Left forelimb (tissue), 1 donor: Measurements from ENCODE around the gene RCCD1.
"Not testable (repeated sequence)": the region's sequence is repeated elsewhere in the genome, so short reads cannot be mapped to it uniquely, and the experiment has no call there.

Source experiments
- DNase-seq: peaks from one replicate; pipeline ENCODE4 v3.0.0-alpha.2; 2018; ENCODE audit warnings: low spot score

The RCCD1 gene, protein sequence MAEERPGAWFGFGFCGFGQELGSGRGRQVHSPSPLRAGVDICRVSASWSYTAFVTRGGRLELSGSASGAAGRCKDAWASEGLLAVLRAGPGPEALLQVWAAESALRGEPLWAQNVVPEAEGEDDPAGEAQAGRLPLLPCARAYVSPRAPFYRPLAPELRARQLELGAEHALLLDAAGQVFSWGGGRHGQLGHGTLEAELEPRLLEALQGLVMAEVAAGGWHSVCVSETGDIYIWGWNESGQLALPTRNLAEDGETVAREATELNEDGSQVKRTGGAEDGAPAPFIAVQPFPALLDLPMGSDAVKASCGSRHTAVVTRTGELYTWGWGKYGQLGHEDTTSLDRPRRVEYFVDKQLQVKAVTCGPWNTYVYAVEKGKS

DNA sequence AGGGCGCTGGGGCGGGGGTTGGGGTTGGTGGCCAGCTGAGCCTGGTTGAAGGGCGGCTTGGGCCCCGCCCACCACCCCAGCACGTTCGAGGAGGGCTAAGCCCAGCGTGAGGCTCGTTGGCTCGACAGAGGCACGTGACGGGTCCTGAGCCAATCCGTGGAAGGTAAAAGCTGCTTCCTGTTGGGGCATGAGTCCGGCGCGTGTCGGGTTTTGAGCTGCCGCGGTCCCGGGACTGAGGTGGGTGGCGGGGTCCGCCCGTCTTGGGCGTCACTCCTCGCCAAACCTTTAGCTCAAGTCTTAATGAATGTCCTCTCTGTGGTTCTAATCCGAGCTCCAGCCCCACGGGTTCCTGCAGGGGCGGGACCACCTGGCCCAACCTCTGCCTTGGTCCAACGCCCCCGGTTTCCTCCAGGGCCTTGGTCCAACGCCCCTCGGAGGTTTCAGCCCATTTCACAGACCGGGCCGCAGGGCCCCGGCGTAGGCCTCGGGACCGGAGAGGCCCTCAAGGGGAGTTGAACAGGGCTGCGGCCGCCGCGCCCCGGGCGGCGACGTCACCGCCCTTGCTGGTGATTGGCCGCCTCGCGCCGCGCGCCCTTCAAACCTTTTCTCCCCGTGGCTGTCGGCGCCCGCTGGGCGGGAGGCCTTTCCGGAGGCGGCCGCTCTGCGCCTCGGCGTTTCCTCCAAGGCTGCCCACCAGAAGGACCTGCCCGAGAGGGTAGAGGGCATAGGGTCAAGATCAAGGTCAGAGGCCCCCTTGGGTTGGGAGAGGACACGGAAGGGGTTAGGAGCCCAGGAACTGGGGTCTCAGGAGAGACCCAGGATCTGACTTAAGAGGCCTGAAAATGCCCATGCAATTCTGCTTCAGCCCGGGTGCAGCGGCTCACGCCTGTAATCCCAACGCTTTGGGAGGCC is at the start of gene RCCD1:
Gene RCCD1, plus strand, starts transcription at position 173 of the 912 bp plus-strand sequence. CDS start 1,851 bp downstream, outside the sequence.
- peak; percentile 95 for DNase-seq

DNA sequence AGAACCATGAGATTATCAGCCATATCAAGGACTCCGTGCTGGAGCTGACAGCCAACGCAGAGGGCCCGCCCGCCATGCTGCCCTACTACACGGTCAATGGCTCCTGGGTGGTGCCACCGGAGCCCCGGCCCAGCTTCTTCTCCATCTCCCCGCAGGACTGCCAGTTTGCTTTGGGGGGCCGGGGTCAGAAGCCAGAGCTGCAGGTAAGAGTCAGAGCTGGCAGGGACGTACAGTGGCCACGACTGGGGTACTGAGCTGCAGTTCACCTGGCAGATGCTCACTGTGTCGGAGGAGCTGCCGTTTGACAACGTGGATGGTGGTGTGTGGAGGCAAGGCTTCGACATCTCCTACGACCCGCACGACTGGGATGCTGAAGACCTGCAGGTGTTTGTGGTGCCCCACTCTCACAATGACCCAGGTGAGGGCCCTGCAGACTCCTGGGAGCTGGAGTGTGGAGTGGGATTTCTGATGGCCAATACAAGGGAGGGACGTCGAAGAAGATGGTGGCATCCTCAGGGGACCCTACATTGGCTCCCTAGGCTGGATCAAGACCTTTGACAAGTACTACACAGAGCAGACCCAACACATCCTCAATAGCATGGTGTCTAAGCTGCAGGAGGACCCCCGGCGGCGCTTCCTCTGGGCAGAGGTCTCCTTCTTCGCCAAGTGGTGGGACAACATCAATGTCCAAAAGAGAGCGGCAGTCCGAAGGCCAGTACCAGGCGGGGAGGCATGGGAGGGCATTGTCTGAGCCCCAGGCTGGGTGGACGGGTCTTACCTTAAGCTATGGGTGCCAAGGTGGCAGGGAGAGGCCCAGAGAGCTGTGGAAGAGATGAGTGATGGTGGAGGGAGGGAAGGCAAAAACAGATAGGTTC is 49.1 kb upstream of the RCCD1 start:
- DNase-seq: no peak

DNA sequence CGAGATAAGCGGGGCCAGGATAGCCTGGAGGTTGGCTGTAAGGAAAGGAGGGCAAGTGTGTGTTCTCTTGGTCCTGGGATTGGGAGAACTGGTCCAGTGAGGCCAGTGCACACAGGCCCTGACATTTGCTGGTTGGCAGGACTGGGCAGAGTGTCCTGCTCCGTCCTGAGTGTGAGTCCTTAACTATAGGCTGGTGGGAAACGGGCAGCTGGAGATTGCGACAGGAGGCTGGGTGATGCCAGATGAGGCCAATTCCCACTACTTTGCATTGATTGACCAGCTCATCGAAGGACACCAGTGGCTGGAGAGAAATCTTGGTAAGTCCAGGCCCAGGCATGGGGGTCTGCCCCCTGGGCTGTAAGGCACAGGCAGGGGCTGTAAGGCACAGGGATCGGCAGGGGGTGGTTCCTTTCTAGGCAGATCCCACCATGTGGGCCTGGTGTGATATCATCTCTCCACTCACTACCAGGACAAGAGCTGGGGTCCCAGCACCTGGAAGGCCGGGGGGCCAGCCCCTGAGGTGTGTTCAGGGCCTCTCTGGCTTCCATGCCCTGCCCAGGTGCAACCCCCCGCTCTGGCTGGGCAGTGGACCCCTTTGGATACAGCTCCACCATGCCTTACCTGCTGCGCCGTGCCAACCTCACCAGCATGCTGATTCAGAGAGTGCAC is 48.4 kb upstream of the RCCD1 start:
- no peak for DNase-seq

DNA sequence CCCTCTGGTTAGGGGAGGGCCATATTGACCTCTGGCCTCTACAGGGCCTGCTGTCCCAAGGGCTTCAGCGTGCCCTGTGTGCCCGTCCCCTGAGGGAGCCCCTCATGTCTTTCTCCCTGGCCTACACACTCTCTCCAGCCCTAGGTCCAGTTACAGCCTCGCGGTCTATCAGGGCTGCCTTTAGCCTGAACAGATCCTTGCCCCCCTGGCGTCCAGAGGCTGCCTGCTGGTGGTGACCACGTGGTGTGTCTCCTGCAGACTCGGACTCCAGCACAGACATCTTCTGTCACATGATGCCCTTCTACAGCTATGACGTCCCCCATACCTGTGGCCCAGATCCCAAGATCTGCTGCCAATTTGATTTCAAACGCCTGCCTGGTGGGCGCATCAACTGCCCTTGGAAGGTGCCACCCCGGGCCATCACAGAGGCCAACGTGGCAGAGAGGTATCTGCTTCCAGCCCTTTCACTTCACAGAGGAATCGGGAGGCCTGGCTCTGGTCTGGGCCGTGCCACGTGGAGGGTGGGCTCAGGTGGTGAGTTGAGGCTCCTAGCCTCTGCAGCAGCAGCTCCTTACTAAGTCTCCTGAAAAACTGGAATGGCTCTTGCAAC is 47.5 kb upstream of the RCCD1 start:
- no peak for DNase-seq

DNA sequence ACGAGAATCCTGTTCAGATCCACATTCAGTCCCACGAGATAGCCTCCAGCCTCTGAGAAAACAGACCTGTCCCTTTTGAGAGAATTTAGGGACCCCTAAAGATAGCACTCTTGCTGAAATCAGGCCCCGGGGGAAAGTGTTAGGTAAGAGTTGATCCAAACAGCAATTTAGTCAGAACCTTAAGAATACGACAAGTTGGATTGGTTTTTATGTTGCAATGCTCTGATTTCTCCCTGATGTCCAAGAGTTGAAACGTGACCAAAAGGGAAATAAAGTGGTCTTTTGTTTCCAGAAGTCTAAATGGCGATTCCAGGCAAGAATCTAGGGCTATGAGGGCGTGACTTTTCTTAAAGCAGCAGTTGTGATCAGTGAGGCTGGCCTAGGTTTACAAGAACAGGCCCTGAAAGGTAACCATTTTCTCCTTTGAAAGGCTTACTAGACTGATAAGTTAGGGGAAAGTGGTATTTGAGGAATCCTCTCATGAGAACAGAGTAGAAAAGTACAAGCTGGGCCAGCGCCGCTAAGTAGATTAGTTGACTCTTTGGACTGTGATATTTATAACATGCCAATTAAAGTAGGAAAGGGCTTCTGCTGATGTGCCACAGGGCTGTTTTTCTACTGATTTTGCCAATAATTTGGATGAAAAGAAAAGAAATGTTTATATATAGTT is 46.7 kb upstream of the RCCD1 start:
- DNase-seq: no peak

DNA sequence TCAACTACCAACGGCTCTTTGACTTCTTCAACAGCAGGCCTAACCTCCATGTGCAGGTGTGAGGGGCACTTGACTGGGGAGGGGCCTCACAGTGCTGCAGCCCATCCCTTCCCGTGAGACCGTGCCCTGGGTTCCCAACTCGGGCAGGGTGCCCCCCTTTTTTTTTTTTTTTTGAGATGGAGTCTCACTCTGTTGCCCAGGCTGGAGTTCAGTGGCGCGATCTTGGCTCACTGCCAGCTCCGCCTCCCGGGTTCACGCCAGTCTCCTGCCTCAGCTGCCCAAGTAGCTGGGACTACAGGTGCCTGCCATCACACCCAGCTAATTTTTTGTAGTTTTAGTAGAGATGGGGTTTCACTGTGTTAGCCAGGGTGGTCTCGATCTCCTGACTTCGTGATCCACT is 45.2 kb upstream of the RCCD1 start:
- DNase-seq: not testable (repeated sequence)

DNA sequence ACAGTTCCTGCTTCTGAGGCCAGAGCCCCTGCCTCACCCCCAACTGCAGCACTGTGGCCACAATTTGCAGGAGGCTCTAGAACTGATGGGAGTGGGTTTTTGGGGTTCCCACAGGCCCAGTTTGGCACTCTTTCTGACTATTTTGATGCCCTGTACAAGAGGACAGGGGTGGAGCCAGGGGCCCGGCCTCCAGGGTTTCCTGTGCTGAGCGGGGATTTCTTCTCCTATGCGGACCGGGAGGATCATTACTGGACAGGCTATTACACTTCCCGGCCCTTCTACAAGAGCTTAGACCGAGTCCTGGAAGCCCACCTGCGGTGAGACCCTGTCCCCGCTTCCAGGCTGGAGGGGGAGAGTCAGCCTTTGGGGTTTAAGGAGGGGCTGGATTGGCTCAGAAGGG is 44.7 kb upstream of the RCCD1 start:
- DNase-seq: no peak

DNA sequence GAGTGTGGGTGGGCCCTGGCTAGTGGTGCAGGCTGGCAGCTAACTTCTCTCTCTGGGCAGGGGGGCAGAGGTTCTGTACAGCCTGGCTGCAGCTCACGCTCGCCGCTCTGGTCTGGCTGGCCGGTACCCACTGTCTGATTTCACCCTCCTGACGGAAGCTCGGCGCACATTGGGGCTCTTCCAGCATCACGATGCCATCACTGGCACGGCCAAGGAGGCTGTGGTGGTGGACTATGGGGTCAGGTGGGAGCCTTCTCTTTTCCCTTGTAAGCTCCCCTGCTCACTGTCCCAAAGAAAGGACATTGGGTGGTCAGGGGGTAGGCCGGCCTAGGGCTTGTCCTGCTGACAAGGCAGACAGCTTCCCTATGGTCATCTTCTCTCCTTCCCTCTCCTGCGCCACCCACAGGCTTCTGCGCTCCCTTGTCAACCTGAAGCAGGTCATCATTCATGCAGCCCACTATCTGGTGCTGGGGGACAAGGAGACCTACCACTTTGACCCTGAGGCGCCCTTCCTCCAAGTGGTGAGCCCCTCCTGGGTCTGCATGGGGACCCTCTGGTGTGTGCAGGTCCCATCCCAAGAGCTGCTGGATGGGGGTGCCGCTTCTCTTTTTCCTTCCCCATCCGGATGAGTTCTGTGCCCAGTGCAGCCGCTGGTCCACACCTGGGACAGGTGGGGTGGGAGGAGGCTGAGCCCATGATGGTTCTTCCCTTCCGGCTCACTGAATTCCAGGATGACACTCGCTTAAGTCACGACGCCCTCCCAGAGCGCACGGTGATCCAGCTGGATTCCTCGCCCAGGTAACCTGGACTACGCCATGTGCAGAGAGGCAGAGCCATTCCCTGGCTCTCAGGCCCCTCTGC is 44.0 kb upstream of the RCCD1 start:
- no peak for DNase-seq

DNA sequence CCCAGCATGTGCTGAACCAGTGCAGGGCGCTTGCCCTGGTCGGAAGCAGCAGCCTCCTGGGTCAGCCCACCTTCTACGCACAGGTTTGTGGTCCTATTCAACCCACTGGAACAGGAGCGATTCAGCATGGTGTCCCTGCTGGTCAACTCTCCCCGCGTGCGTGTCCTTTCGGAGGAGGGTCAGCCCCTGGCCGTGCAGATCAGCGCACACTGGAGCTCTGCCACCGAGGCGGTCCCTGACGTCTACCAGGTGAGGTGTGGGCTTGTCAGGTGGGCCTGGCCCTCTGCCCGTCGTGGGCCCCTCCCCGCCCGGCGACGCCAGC is 43.4 kb upstream of the RCCD1 start:
- no peak for DNase-seq

DNA sequence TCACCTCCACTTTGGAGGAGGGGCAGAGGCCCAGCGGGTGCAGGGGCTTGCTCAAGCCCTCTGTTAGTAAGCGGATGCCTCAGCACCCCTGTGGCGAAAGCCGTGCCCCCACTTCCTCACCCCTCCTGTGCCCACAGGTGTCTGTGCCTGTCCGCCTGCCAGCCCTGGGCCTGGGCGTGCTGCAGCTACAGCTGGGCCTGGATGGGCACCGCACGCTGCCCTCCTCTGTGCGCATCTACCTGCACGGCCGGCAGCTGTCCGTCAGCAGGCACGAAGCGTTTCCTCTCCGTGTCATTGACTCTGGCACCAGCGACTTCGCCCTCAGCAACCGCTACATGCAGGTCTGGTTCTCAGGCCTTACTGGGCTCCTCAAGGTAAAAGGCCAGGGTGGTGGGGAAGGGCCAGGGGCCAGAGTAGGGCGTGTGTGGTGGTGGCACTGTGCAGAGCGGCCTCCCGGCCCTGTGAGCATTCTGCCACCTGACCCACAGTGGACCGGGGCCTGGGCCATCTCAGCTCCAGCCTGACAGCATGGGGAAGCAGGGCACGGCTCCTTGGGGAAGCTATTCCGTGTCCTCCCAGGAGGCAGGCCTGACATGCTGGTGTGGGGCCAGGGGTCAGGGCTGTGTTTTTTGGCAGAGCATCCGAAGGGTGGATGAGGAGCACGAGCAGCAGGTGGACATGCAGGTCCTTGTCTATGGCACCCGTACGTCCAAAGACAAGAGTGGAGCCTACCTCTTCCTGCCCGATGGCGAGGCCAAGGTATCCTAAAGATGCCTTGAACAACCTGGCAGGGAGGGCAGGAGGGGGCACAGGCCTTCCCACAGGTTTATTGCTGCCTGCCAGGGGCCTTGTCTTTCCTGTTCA is 42.5 kb upstream of the RCCD1 start:
- DNase-seq: no peak

DNA sequence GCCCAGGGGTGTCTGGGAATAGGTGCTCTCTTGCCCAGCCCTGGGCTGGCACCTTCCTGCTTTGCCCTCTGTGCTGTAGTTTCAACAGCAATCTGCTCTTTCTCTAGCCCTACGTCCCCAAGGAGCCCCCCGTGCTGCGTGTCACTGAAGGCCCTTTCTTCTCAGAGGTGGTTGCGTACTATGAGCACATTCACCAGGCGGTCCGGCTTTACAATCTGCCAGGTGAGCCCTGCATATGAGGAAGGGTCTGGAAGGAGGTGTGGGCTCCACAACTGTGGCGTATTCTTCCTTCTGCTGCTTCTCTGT is 42.0 kb upstream of the RCCD1 start:
- DNase-seq: no peak

DNA sequence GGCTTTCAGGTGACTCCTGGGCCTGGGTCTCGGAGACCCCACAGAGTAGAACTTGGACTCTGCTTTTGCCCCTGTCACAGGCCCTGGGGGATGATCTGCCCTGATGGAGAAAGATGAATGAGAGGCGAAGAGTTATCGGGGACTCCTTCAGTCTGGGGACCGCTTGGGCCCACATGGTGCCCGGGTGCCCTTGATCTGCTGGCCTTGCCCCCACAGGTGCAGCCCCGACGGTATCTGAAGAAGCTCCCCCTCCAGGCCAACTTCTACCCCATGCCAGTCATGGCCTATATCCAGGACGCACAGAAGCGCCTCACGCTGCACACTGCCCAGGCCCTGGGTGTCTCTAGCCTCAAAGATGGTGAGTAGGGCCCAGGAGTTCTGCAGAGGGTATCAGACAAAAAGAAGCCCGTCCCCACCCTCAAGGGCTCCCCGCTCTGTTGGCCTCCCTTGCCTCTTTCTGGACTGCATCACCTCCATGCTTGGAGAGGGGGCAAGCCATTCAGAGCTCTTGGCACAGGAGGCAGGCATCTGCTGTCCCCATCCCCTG is 41.2 kb upstream of the RCCD1 start:
- no peak for DNase-seq

DNA sequence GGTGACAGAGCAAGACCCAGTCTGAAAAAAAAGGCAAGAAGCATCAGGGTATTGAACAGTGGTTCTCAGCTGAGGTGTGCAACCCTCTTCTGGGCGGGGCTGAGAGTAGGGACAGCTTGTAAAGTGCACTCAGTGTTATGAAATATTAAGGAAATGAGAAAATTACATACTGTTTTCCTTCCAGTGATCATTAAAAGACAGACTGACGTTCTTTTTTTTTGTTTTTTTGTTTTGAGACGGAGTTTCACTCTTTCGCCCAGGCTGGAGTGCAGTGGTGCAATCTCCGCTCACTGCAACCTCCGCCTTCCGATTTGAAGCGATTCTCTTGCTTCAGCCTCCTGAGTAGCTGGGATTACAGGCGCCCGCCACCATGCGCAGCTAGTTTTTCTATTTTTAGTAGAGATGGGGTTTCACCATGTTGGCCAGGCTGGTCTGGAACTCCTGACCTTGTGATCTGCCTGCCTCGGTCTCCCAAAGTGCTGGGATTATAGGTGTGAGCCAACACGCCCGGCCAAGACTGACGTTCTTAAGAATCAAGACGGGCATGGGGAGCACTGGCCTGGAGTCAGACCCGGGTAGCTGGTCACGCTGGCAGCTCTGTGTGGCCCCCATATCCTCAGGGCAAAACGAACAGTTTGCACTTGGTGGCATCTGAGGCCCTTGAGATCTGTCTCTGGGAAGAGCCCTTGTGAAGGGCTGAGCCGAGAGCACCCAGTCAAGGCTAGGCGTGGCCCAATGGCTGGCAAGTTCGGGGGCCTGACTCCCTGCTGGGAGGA is 40.2 kb upstream of the RCCD1 start:
- DNase-seq: no peak

DNA sequence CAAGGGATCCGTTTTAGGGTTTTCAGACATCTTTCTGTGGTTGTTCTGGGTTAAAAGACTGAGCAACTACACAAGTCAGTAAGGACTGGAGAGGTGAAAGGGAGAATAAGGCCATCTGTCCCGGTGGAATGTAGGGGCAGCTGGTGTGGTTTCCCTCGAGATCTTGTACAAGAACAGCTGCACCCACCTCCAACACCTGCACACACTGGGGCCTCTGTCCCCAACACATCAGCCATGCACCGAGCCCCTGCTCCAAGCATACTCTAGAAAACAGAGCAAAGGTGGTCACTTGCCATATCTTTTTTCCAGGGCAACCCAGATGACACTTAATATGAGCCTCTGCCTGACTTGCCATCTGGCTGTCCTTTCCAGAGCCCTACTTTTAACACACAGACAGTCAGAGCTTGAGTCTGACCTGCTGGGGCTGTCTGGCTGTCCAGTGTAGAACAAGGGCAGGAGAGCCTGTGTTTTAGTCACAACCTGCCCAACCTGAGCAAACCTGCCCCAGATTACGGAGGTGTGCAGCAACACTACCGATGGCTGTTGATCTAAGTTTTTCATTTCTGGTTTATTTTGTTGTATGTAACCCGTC is 39.4 kb upstream of the RCCD1 start:
- DNase-seq: no peak

DNA sequence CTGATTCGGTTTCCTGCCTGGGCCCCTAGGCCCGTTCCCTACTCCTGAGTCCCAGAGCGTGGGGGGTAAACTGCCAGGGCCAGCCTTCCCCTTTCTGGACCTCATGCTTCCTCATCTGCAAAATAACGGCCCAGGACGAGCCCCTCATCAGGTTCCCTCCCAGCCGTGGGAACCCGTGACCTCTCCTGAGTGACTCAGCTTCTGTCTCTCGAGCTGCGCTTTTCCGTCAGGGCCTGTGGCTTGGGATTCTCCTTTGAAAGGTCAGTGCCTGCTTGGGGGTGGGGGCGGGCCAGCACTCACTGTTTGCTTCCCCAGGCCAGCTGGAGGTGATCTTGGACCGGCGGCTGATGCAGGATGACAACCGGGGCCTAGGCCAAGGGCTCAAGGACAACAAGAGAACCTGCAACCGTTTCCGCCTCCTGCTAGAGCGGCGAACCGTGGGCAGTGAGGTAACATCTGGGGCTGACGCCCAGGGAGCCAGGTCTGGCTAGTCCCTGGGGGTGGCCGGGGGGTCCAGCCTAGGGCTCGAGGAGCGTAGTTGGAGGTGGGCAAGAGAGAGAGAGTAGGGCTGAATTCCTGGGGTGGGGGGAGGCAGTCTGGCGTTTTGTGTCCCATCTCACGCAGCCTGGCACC is 38.8 kb upstream of the RCCD1 start:
- no peak for DNase-seq

DNA sequence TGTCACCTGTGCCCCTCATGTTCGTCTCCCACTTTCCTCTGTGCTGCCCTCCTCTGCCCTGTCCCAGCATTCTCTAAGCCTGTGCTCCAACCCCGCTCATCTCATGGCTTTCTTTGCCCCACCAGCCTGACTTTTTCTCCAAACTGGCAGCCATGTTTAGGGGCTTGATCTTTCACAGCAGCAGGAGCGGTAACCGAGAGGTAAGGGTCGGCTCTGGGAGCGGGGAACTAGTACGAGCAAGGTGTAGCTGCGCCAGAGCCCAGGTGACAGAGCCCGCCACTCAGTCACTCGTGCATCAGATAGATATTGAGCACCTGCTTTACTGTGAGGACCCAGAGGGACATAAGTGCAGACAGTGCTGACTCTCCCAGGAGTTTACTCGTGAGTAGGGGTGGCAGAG is 38.2 kb upstream of the RCCD1 start:
- no peak for DNase-seq

DNA sequence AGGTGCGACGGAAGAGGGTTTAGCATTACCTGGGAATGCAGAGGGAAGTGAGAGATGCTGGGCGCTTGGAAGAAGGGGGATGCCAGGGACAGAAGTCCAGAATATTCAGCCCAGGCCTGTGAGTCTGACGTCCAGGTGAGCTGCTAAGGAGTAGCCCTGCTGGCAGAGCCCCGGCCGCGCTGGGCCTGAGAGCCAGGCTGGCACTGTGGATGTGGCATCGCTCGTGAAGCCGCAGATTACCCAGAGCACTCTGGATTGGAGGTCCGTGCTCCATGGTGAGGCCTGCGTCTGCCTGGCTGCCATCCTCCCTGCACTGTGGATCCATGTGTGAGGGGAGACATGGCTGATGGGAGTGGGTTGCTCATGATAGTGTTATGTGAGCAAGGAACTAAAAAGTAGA is 37.1 kb upstream of the RCCD1 start:
- no peak for DNase-seq
